Measurements from ENCODE around the gene MLPH.

The MLPH gene

DNA sequence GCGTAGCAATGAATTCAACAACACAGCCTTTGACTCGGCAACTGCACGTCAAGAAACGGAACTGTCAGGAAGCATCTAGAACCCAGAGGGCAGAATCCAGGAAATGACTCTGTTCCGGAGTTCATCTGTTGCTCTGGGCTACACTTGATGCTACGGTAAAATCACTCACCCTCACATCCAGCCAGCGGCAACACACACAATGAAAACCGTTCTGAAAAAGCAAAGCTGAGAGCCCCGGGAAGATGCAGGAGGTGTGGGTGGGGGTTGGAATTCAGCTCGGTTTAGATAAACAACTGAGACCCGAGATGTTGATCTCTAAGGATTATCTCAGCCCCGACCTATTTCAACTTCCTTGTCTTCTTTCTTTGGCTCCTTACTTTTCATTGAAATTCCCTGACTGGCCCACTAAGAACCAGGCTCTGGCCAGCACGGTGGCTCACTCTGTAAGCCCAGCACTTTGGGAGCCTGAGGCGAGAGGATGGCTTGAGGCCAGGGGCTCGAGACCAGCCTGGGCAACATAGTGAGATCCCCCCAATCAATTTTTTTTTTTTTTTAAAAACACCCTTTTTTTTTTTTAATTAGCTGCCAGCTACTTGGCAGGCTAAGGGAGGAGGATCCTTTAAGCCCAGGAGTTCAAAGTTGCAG lies 116.8 kb downstream of the MLPH start:
- DNase-seq (ENCODE audit: low read depth): no peak

GRCh38 chr2:237604391-237604790 lies 117.3 kb downstream of the MLPH start:
- no peak for DNase-seq (ENCODE audit: low read depth)

Measured in GM04503 (cell line).